ENCODE measurements around the gene MISP3. TPM values are rescaled to one million over a fixed set of nuclear protein-coding genes. Genes with fewer than 3 reads are reported as not detected.
"Not testable (repeated sequence)": the region's sequence is repeated elsewhere in the genome, so short reads cannot be mapped to it uniquely, and the experiment has no call there.

MISP3 gene
- total and polyA plus RNA-seq, 7 experiments from 2014 or later: 0.18 to 1.9 (median 0.81) TPM

GRCh38 chr19:14030997-14031718 lies 41.4 kb upstream of the MISP3 start:
- H3K4me1 ChIP-seq (ENCODE audit: control insufficient read depth in 2 of 2, insufficient read depth in 2 of 2, low read length in 2 of 2): peaks cover 16% of the 10 kb centered on the region in 2 donors
- peak in 3 of 9 donors; percentile 84 to 88 (median 87) for DNase-seq
- intact Hi-C loops (cut with micrococcal nuclease): loop anchor here in 1 of 2 donors (5.0 kb wide), 1 partner anchor 124 kb away; the partner anchor contains the start of genes BRME1 and CC2D1A
- peak overlapping the region; percentile 88 to 97 (median 94) for H3K4me3 Mint-ChIP-seq
- H3K36me3 Mint-ChIP-seq: peaks cover 3 to 13% (median 8%) of the 10 kb centered on the region in 5 donors
- peaks cover 0 to 16% (median 0%) of the 10 kb centered on the region in 3 experiments for H3K36me3 ChIP-seq (ENCODE audit: control insufficient read depth in 2 of 3, insufficient read depth in 3 of 3, low read length in 3 of 3)
- peak overlapping the region; percentile 98 for H3K4me3 ChIP-seq (ENCODE audit: low read length)
- peaks cover 0 to 1% (median 0%) of the 10 kb centered on the region in 5 donors for H3K27me3 Mint-ChIP-seq
- CTCF ChIA-PET: interaction anchor here (0.6 to 1.4 kb wide), 9 partner anchors 11 to 78 kb away, joined by 3 to 6 read pairs (median 3); partner anchors contain the start of gene RFX1
- no peaks in the 10 kb centered on the region for H3K27me3 ChIP-seq (ENCODE audit: control insufficient read depth in 2 of 2, insufficient read depth in 2 of 2, low read length in 2 of 2)
- H3K4me1 Mint-ChIP-seq: peaks cover 21 to 49% (median 34%) of the 10 kb centered on the region in 7 donors
- peak overlapping the region; percentile 92 to 97 (median 95) for H3K27ac Mint-ChIP-seq
- POLR2A ChIA-PET: interaction anchor here (0.5 to 7.9 kb wide), 40 partner anchors 9 to 491 kb away, joined by 3 to 162 read pairs (median 4); partner anchors contain the start of genes ASF1B, BRME1, CC2D1A and DCAF15
- H3K9me3 ChIP-seq (ENCODE audit: control insufficient read depth in 2 of 3, low read length in 3 of 3): no peaks in the 10 kb centered on the region
- no peaks in the 10 kb centered on the region for H3K9me3 Mint-ChIP-seq
- H3K27ac ChIP-seq (ENCODE audit: low read depth, low read length): peak overlapping the region; percentile 99
- ATAC-seq: peak; percentile 88

DNA sequence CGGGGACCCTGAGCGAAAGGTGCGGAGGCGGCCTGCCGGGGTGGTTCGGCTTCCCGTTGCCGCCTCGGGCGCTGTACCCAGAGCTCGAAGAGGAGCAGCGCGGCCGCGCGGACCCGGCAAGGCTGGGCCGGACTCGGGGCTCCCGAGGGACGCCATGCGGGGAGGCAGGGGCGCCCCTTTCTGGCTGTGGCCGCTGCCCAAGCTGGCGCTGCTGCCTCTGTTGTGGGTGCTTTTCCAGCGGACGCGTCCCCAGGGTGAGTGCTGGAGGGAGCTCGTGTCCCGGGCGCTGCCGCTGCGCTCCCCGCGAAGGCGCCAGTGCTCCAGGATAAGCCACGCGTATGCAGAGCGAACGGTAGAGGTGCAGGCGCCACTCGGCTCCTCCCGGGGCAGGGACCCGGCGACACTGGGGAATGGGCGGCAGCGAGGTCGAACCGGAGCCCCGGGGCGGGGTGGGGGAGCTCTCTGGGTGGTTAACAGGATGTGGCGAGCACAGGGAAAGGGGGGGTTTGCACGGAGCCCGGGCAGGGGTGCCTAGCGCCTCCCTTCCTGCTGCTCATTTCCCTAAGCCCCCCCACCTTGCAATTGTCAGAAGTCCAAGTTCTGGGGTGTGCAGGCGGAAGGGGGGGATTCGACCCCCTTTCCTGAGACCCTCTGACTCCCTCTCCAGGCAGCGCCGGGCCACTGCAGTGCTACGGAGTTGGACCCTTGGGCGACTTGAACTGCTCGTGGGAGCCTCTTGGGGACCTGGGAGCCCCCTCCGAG lies 40.7 kb upstream of the MISP3 start, which contains the start of gene IL27RA:
Gene IL27RA (plus strand): TSS at position 44 of the 762 bp plus-strand sequence. CDS start 111 bp downstream, at position 155.
- H3K27ac Mint-ChIP-seq: peak within 1 kb of the TSS; percentile 92 to 97 (median 95)
- ChIA-PET CTCF (interaction anchor here (0.6 to 1.4 kb wide), 8 partner anchors 11 to 195 kb away, joined by 3 to 6 read pairs (median 4); partner anchors contain the start of gene RFX1), POLR2A (interaction anchor here (0.5 to 7.9 kb wide), 43 partner anchors 10 to 490 kb away, joined by 3 to 162 read pairs (median 4); partner anchors contain the start of genes ASF1B, BRME1, CC2D1A and DCAF15)

DNA sequence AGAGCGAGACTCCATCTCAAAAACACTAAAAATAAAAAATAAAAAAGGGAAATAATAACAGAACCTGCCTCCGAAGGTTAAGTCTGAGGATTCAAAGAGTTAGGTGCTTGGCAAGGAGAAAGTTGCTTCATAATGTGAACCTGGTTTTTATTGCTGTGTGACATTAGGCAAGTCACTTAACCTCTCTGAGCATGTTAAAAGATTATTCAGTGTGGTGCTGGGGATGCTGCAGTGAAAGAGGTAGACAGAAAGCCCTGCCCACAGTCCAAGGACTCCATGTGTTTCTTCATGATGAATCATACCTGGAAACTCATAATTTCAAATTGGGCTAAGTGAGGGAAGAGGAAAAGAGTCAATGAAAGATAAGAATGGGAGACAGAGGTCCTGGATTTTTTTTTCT lies 38.6 kb upstream of the MISP3 start:
- H3K27me3 ChIP-seq (ENCODE audit: control insufficient read depth in 2 of 2, insufficient read depth in 2 of 2, low read length in 2 of 2): no peaks in the 10 kb centered on the region
- Mint-ChIP-seq H3K4me3 (peak overlapping the region; percentile 57 to 88 (median 68)), H3K36me3 (peaks cover 3 to 28% (median 9%) of the 10 kb centered on the region in 5 donors), H3K27ac (peak overlapping the region; percentile 65 to 92 (median 80)), H3K27me3 (peaks cover 0 to 1% (median 0%) of the 10 kb centered on the region in 5 donors), H3K4me1 (peaks cover 25 to 62% (median 37%) of the 10 kb centered on the region in 7 donors), H3K9me3 (peaks cover 0 to 1% (median 0%) of the 10 kb centered on the region in 11 donors)
- H3K9me3 ChIP-seq (ENCODE audit: control insufficient read depth in 2 of 3, low read length in 3 of 3): no peaks in the 10 kb centered on the region
- no peak for DNase-seq
- no peak for ATAC-seq
- ChIA-PET POLR2A (interaction anchor here (0.6 to 7.9 kb wide), 5 partner anchors 27 to 257 kb away, joined by 3 to 162 read pairs (median 15); partner anchors contain the start of genes DCAF15 and RFX1), CTCF (no interaction called here)
- intact Hi-C loops (cut with micrococcal nuclease): loop anchor here (2.0 to 5.0 kb wide), 3 partner anchors 15 to 127 kb away; partner anchors contain the start of genes BRME1 (in 1 of the 2) and CC2D1A (in 1 of the 2)
- no peak overlapping the region for H3K4me3 ChIP-seq (ENCODE audit: low read length)
- H3K27ac ChIP-seq (ENCODE audit: low read depth, low read length): peak overlapping the region; percentile 40
- H3K4me1 ChIP-seq (ENCODE audit: control insufficient read depth in 2 of 2, insufficient read depth in 2 of 2, low read length in 2 of 2): peaks cover 16% of the 10 kb centered on the region in 2 donors
- peaks cover 0 to 40% (median 10%) of the 10 kb centered on the region in 3 experiments for H3K36me3 ChIP-seq (ENCODE audit: control insufficient read depth in 2 of 3, insufficient read depth in 3 of 3, low read length in 3 of 3)

More for the DNA sequence above, 40.7 kb upstream of the MISP3 start, which contains the start of gene IL27RA:
- Histone ChIP-seq H3K4me3 (ENCODE audit: low read length) (peak within 1 kb of the TSS; percentile 98), H3K9me3 (ENCODE audit: control insufficient read depth in 2 of 3, low read length in 3 of 3) (no peaks in the 10 kb centered on the region), H3K4me1 (ENCODE audit: control insufficient read depth in 2 of 2, insufficient read depth in 2 of 2, low read length in 2 of 2) (peaks cover 16% of the 10 kb centered on the region in 2 donors), H3K27ac (ENCODE audit: low read depth, low read length) (peak within 1 kb of the TSS; percentile 99), H3K36me3 (ENCODE audit: control insufficient read depth in 2 of 3, insufficient read depth in 3 of 3, low read length in 3 of 3) (peaks cover 0 to 23% (median 3%) of the 10 kb centered on the region in 3 experiments), H3K27me3 (ENCODE audit: control insufficient read depth in 2 of 2, insufficient read depth in 2 of 2, low read length in 2 of 2) (no peaks in the 10 kb centered on the region)
- H3K9me3 Mint-ChIP-seq: no peaks in the 10 kb centered on the region
- intact Hi-C loops (cut with micrococcal nuclease): loop anchor here (1.0 to 5.0 kb wide), 10 partner anchors 9 to 152 kb away; partner anchors contain the start of genes DCAF15 (in 2 of the 2), RFX1 (in 2 of the 2), BRME1 (in 1 of the 2) and CC2D1A (in 1 of the 2)
- peaks cover 21 to 52% (median 36%) of the 10 kb centered on the region in 7 donors for H3K4me1 Mint-ChIP-seq
- peak; percentile 85 for ATAC-seq
- H3K27me3 Mint-ChIP-seq: peaks cover 0 to 1% (median 0%) of the 10 kb centered on the region in 5 donors
- peak within 1 kb of the TSS; percentile 88 to 97 (median 94) for H3K4me3 Mint-ChIP-seq
- peak; percentile 71 to 89 (median 87) for DNase-seq
- peaks cover 3 to 17% (median 9%) of the 10 kb centered on the region in 5 donors for H3K36me3 Mint-ChIP-seq

DNA sequence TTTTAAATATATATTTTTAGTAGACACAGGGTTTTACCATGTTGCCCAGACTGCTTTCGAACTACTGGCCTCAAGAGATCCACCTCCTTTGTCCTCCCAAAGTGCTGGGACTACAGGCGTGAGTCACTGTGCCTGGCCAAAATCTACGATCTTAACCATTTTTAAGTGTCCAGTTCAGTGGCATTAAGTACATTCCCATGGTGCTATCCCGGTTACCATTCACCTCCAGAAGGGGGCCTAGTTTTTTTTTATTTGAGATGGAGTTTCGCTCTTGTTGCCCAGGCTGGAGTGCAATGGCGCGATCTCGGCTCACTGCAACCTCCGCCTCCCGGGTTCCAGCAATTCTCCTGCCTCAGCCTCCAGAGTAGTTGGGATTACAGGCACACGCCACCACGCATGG lies 37.4 kb upstream of the MISP3 start:
- POLR2A ChIA-PET: interaction anchor here (0.7 to 1.1 kb wide), 3 partner anchors 41 to 62 kb away, joined by 3 read pairs; no protein-coding TSS in a partner anchor
- CTCF ChIA-PET: interaction anchor here (0.6 to 1.3 kb wide), 5 partner anchors 7 to 1400 kb away, joined by 3 to 4 read pairs (median 3); partner anchors contain the start of gene RLN3

GRCh38 chr19:14035706-14036105 lies 36.9 kb upstream of the MISP3 start:
- DNase-seq (no peak), ATAC-seq (no peak)
- Mint-ChIP-seq H3K27ac (peak overlapping the region in 7 of 9 donors; percentile 17 to 72 (median 62)), H3K4me3 (peak overlapping the region in 3 of 10 donors; percentile 37 to 45 (median 44)), H3K36me3 (peaks cover 3 to 29% (median 9%) of the 10 kb centered on the region in 5 donors), H3K4me1 (peaks cover 24 to 59% (median 35%) of the 10 kb centered on the region in 7 donors), H3K27me3 (no peaks in the 10 kb centered on the region), H3K9me3 (peaks cover 0 to 1% (median 0%) of the 10 kb centered on the region in 11 donors)
- Histone ChIP-seq H3K27me3 (ENCODE audit: control insufficient read depth in 2 of 2, insufficient read depth in 2 of 2, low read length in 2 of 2) (no peaks in the 10 kb centered on the region), H3K27ac (ENCODE audit: low read depth, low read length) (peak overlapping the region; percentile 35), H3K4me3 (ENCODE audit: low read length) (no peak overlapping the region), H3K36me3 (ENCODE audit: control insufficient read depth in 2 of 3, insufficient read depth in 3 of 3, low read length in 3 of 3) (peaks cover 0 to 58% (median 10%) of the 10 kb centered on the region in 3 experiments), H3K9me3 (ENCODE audit: control insufficient read depth in 2 of 3, low read length in 3 of 3) (no peaks in the 10 kb centered on the region), H3K4me1 (ENCODE audit: control insufficient read depth in 2 of 2, insufficient read depth in 2 of 2, low read length in 2 of 2) (peaks cover 12 to 16% of the 10 kb centered on the region in 2 donors)
- POLR2A ChIA-PET: interaction anchor here (0.6 to 1.1 kb wide), 5 partner anchors 9 to 106 kb away, joined by 3 to 6 read pairs (median 4); no protein-coding TSS in a partner anchor
- CTCF ChIA-PET: interaction anchor here (0.7 to 1.3 kb wide), 2 partner anchors 8 to 13 kb away, joined by 3 to 4 read pairs; partner anchors contain the start of gene RLN3
- intact Hi-C loops (cut with micrococcal nuclease): no loop called here

More for the DNA sequence above, 37.4 kb upstream of the MISP3 start:
- peaks cover 0 to 53% (median 10%) of the 10 kb centered on the region in 3 experiments for H3K36me3 ChIP-seq (ENCODE audit: control insufficient read depth in 2 of 3, insufficient read depth in 3 of 3, low read length in 3 of 3)
- intact Hi-C loops (cut with micrococcal nuclease); H3K4me3 ChIP-seq (ENCODE audit: low read length); H3K9me3 Mint-ChIP-seq; H3K27ac ChIP-seq (ENCODE audit: low read depth, low read length); DNase-seq; H3K9me3 ChIP-seq (ENCODE audit: control insufficient read depth in 2 of 3, low read length in 3 of 3); H3K27me3 ChIP-seq (ENCODE audit: control insufficient read depth in 2 of 2, insufficient read depth in 2 of 2, low read length in 2 of 2); H3K27me3 Mint-ChIP-seq; ATAC-seq: not testable (repeated sequence)
- peaks cover 24 to 64% (median 35%) of the 10 kb centered on the region in 7 donors for H3K4me1 Mint-ChIP-seq
- peak overlapping the region in 5 of 10 donors; percentile 12 to 56 (median 34) for H3K4me3 Mint-ChIP-seq
- H3K27ac Mint-ChIP-seq: peak overlapping the region in 3 of 9 donors; percentile 58 to 72 (median 62)
- peaks cover 3 to 29% (median 9%) of the 10 kb centered on the region in 5 donors for H3K36me3 Mint-ChIP-seq
- H3K4me1 ChIP-seq (ENCODE audit: control insufficient read depth in 2 of 2, insufficient read depth in 2 of 2, low read length in 2 of 2): peaks cover 16% of the 10 kb centered on the region in 2 donors

All from naive thymus-derived CD4-positive, alpha-beta T cell (primary cell).